A375 (cell line): ENCODE results near the gene LRIG3. TPM values are rescaled to one million over a fixed set of nuclear protein-coding genes. Genes with fewer than 3 reads are reported as not detected.

ENCODE experiments used
- total RNA-seq: library from RNA; depleted of rRNA; stranded (reverse); fragments of >200 nt; shearing (Covaris generic); gene quantifications from 2 replicates; pipeline ENCODE4 v1.2.3, GENCODE V29; 2014; rRNA removed

The LRIG3 gene, protein sequence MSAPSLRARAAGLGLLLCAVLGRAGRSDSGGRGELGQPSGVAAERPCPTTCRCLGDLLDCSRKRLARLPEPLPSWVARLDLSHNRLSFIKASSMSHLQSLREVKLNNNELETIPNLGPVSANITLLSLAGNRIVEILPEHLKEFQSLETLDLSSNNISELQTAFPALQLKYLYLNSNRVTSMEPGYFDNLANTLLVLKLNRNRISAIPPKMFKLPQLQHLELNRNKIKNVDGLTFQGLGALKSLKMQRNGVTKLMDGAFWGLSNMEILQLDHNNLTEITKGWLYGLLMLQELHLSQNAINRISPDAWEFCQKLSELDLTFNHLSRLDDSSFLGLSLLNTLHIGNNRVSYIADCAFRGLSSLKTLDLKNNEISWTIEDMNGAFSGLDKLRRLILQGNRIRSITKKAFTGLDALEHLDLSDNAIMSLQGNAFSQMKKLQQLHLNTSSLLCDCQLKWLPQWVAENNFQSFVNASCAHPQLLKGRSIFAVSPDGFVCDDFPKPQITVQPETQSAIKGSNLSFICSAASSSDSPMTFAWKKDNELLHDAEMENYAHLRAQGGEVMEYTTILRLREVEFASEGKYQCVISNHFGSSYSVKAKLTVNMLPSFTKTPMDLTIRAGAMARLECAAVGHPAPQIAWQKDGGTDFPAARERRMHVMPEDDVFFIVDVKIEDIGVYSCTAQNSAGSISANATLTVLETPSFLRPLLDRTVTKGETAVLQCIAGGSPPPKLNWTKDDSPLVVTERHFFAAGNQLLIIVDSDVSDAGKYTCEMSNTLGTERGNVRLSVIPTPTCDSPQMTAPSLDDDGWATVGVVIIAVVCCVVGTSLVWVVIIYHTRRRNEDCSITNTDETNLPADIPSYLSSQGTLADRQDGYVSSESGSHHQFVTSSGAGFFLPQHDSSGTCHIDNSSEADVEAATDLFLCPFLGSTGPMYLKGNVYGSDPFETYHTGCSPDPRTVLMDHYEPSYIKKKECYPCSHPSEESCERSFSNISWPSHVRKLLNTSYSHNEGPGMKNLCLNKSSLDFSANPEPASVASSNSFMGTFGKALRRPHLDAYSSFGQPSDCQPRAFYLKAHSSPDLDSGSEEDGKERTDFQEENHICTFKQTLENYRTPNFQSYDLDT
- 43.7 and 52.2 TPM in 2 replicates for total RNA-seq

DNA sequence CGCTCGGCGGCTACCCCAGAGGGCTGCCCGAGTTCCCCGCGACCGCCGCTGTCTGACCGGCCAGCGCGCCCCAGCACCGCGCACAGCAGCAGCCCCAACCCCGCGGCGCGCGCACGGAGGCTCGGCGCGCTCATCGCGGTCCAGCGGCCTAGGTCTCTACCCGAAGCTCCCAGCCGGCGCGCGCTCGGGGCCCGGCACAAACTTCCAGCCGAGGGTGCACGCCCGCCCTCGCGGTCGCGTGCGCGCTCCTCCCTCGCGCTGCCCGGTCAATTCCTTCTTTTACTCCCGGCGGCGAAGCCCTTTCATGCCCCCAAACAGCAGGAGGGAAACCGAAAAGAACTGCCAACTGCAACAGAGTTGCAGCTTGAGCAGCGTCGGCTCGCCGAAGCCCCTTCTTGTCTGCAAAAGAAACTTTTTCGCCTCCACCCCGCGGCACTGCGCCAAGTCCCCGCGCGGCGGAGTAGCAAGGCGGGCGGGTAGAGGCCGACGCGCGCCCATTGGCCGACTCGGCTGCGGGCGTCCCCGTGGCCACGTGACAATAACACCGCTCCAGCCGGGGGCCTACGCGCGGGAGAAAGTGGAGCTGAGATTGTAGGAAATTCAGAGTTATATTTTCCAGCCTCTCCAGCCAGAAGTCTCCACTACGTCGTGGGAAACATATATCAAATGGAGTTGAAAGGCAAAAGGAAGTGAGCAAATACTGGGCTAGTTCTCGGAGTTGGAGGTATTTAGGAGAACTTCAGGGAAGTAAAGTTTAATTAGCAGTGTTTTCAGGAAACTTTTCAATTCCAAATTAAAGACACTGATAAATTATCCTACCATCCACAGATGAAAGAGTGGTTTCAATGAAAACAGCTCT lies at the start of gene LRIG3:
TSS of gene LRIG3 (minus strand) at position 403 of the 859 bp plus-strand sequence. CDS start at position 134, 269 bp downstream.

